Measurements from ENCODE around the gene ATP5F1E.
"Not testable (repeated sequence)": the region's sequence is repeated elsewhere in the genome, so short reads cannot be mapped to it uniquely, and the experiment has no call there.

The ATP5F1E gene

DNA sequence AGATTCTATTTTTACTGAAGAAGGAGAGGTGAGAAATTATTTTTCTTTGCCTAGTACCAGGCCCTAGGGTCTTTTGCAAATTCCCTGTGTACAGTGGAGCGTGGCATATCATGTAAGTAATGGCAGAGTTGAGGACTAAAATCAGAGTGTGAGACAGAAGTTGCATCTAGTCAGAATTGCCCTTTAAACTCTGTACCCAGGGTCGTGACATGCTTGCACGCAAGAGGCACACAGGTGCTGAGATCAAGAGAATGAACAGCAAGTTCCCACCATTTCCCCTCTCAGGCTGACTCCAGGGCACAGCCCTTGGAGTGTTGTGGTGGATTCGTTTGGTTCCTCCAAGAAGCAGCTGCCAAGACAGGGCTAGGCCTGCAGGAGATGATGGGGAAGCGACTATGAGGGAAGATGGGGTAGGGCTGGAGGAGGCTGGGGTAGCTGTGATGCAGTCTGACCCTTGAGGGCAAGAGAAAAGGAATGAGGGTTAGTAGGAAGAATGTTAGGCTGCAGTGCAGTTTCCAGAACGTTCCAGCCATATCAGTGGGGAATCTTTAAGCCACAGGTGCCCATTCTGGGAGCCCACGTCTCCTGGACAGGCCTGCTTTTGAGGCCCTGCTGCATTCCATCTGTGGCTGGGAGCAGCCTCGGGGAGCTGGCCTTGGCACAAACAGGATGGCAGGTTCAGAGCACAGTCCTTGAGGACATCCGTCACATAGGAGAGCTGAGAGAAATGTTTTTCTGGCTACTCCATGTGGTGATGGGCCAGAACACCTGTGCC is 44.2 kb downstream of the ATP5F1E start:
- DNase-seq = no peak

DNA sequence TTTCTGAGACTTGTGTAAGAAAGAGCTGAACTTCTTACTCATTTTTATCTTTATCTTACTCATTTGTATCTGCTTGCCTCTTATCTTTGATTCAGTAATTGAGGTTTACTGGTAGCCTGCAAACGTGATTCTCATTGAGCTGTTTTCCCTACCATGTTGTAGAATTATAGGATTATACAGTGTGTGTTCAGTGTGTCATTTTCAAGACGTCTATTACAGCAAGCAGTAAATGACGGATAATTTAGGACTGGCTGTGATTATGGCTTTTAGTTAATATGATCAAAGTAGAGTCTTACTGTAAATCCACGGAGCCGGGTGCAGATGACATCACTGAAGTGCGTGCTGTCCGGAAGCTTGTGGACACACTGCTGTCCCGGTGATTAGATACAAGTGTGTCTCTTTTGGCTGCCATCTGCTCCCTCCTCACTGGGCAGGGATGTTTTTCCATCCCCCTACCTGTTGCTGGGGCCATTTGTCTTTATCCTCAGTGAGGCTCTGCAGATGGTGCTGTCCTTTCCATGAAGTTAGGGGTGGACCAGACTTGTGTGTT is 45.1 kb downstream of the ATP5F1E start:
- DNase-seq = no peak

DNA sequence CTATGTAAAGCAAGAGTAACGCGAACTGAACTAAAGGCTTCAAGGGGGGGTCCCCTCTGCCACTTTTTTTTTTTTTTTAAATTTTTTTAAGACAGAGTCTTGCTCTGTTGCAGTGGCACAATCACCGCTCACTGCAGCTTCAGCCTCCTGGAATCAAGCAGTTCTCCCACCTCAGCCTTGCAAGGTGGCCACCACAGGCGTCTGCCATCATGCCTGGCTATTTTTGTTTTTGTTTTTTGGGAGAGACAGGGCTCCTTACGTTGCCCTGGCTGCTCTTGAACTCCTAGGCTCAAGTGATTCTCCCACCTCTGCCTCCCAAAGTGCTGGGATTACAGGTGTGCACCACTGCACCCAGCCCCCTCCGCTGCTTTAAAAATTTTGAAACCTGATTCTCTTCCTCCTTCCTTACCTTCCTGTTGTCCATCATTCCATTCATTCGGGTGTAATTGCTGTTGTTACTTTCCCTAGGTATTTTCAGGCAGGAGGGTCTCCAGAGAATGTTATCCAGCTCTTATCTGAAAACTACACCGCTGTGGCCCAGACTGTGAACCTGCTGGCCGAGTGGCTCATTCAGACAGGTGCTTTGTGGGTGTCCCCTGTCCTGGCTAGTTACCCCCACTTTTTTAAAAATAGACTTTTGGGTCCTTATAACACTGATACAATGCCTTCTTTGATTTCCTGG is 45.7 kb downstream of the ATP5F1E start:
- no peak for DNase-seq

DNA sequence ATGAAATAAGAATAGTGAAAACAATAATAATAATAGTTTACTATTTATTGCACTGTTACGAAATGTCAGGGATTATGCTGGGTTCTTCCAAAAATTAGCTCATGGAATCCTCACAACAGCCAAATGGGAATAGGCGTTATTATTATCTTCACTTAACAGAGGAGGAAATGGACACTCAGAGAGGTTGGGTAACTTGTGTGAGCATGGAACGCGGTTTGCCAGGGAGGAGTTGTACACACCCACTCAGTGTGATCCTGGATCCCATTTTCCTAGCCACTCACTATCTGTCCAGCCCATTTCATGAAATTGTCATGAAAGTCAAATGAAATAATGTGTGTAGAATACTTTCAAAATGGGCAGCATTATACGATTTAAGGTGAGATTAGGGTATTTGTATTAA is 46.5 kb downstream of the ATP5F1E start:
- no peak for DNase-seq

DNA sequence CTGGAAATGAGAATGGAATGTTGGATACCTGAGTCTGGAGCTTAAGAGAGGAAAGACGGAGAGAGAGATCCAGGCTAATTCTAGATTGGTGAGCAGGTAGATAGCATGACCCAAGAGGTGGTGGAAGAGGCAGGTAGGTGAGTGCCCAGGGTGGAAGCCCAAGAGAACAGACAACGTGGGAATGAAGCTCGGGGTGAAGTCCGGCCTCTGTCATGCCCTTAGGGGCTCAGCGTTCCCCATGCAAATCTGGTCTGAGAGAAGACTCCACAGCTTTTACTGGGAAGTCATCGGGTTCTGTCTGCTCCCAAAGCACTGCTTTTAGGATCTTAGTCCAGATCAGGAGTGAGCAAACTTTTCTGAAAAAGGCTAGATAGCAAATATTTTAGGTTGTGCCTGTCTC is 47.4 kb downstream of the ATP5F1E start:
- no peak for DNase-seq

DNA sequence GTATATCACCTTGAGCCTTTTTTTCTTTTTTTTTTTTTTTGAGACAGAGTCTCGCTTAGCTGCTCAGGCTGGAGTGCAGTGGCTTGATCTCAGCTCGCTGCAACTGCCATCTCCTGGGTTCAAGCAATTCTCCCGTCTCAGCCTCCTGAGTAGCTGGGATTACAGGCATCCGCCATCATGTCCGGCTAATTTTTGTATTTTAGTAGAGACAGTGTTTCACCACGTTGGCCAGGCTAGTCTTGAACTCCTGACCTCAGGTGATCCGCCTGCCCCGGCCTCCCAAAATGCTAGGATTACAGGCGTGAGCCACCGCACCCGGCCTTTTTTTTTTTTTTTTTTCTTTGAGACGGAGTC is 49.0 kb downstream of the ATP5F1E start:
- DNase-seq = not testable (repeated sequence)

DNA sequence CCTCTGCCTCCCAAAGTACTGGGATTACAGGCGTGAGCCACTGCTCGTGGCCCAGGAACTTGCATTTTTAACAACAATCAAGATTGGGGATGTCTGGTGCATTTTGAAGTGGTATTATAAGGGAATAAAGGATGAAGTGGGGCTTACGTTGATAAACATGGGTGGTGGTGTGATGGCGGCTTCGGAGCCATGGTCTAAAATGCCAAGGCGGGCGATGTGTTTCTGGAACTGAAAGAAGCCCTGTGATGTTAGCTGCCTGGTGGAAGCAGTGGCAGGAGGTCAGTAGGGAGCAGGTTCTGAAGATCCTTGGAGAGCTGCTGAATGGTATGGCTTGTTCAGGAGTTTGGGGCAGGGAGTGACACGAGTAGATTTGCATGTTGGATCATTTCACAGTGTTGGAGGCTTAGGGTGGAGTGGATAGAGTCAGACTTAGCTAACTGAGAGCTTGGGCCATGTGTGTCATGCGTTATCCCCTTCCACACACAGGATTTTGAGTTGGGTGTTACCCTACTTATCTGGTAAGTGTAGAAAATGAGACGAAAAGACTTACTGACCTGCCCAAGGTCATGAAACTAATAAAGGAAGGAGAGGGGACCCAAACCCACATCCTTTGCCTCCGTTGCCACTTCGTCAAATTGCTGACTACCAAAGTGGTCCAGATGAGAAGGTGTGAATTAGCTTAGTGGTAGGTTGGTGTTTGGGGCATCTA is 49.6 kb downstream of the ATP5F1E start:
- DNase-seq = no peak

DNA sequence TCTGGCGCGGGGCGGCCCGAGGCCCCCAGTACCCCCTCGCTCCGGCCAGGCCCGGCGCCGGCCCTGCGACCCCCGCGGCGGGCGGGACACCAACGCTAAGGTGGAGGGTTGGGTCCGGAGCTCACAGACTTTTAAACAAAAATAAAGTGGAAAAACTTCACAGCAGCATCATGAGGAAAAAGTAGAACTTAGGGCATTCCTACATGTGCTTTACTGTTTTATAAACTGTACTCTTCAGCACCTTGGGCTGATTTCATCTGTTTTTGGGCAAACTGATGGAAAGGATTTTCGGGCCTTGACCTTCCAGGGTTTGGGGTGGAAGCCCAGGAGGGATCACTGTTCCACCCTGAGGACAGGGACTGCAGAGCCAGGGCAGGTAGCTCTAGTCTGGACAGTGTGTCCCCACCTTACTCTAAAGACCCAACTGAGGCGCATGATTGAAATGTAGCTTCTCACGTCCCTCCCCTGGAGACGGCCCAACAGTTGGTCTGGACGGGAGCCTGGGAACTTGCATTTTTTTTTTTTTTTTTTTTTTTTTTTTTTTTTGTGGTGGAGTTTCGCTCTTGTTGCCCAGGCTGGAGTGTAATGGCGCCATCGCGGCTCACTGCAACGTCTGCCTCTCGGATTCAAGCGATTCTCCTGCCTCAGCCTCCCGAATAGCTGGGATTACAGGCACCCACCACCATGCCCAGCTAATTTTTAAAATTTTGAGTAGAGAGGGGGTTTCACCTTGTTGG is 50.3 kb downstream of the ATP5F1E start:
- DNase-seq = peak; percentile 13

DNA sequence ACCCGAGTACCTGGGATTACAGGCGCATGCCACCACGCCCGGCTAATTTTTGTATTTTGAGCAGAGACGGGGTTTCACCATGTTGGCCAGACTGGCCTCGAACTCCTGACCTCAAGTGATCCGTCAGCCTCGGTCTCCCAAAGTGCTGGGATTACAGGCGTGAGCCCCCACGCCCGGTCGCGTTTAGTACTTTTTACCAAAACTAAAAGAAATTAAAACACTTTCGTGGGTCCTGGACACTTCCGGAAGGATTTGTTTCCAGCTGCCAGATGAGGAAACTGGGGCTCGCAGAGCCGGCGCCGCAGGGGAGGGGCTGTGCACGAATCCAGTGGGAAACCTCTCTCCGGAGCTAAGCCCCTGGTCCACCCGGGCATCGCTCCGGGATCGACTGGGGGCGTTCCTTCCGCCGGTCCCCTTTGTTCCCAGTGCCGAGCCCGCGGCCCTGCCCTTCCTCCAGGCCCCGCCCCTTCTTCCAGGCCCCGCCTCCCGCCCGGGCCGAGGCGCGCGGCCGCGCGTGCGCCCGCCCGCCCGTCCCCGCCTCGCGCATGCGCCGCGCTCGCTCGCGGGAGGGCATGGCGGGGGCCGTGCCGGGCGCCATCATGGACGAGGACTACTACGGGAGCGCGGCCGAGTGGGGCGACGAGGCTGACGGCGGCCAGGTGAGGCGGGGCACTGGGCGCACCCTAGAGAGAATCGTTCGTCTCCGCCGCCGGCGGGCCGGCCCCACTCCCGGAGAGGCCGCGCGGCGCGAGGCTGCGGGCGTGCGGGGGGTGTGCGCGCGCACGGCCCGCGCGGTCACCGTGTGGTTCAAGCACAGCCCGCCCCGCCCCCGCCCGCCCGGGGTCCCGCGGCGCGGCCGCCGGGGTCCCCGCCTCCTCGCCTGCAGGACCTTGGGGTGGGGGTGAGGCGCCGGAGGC is 51.2 kb downstream of the ATP5F1E start, which contains the start of gene NELFCD:
Gene NELFCD, plus strand, starts transcription at position 546 of the 917 bp plus-strand sequence. Its CDS starts 54 bp downstream, at position 600.
- DNase-seq = peak; percentile 82

DNA sequence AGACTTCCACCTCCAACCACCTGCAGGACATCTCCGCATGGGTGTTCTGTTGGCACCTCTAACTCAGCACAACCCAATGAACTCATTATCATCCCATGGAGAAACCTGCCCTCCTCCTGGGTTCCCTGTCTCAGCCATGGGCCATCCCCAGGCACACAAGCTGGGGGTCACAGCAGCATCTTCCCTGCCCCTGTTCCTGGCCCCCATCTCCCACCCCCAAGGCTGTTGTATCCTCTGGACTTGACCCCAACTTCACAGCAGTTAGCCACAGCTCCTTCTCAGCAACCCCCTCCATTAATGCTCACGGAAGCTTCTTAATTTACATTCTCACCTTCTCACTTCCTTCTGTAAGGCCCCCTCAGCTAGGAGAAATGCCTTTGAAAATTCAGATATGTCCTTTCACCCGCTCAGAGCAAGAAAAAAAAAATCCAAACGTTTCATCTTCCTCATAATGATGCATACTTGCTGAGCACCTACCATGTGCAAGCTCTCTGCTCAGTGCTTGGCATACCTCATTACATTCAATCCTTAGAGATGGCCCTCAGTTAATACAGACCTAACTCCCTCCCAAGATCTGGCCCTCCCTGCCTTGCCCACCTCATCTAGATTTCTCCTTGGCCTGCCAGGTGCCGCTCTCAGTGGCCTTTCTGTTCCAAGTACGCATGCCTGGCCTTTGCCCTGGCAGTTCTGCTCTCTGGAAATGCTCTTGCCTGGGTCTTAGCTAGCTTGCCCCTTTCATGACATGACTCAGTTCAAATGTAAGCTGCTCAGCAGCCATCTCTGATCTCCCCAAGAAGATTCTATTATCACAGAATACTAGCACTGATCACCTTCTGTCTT is 53.6 kb downstream of the ATP5F1E start:
- no peak for DNase-seq

DNA sequence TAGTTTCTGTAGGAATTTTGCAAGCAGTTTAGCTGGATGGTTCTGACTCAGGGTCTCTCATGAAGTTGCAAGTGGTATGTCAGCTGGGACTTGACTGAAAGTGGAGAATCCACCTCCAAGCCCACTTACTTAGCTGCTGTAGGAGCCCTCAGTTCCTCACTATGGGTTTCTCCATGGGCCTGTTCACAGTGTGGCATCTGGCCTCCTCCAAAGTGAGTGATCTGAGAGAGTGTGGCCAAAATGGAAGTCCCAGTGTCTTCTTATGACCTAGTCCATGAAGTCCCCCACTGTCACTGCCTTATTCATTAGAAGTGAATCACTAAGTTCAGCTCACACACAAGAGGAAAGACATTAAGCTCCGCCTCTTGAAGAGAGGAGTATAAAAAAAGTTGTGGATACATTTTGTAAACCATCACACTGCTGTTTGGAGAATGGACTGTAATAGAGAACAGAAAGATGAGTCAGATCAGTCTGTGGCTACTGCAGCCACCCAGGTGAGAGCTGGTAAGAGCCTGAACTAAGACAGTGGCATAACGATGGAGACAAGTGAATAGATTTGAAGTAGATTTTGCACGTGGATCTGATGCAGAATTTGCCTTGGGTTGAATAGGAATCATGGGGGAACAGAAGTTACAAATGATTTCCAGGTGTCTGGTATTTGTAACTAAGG is 55.9 kb downstream of the ATP5F1E start:
- DNase-seq = no peak
